Liver (tissue), 9 donors: ENCODE measurements around the gene MYO15A. TPM values are rescaled to one million over a fixed set of nuclear protein-coding genes. Genes with fewer than 3 reads are reported as not detected.

ENCODE experiments used
- DNase-seq: peaks from one replicate; pipeline ENCODE4 v3.0.0-alpha.2; 2017; ENCODE audit warnings: low spot score
- H3K27ac ChIP-seq, 2 donors: one replicate each; pipeline ENCODE4 v1.7.0; 2013; ENCODE audit warnings: inconsistent platforms in 2 of 2, low read length in 2 of 2, control low read depth in 1 of 2, low read depth in 1 of 2, mild to moderate bottlenecking in 1 of 2
- H3K27me3 ChIP-seq, 4 donors: one replicate each; pipeline versions ENCODE4 v1.6.1 to v1.7.0; 2013; ENCODE audit warnings: low read length in 3 of 4, inconsistent platforms in 1 of 4, mild to moderate bottlenecking in 1 of 4, moderate library complexity in 1 of 4; ENCODE audit not compliant: control insufficient read depth in 4 of 4, insufficient read depth in 4 of 4
- H3K36me3 ChIP-seq, 4 donors: one replicate each; pipeline versions ENCODE4 v1.6.1 to v1.7.0; 2013; ENCODE audit warnings: low read length in 3 of 4, mild to moderate bottlenecking in 3 of 4, low read depth in 1 of 4, moderate library complexity in 1 of 4; ENCODE audit not compliant: control insufficient read depth in 4 of 4, insufficient read depth in 3 of 4
- H3K4me1 ChIP-seq, 4 donors: one replicate each; pipeline versions ENCODE4 v1.6.1 to v1.7.0; 2013; ENCODE audit warnings: low read length in 3 of 4, mild to moderate bottlenecking in 3 of 4, moderate library complexity in 1 of 4; ENCODE audit not compliant: control insufficient read depth in 4 of 4, insufficient read depth in 4 of 4
- H3K4me3 ChIP-seq, 3 donors: one replicate each; pipeline versions ENCODE4 v1.6.1 to v1.7.0; 2013; ENCODE audit warnings: low read length in 3 of 3, control low read depth in 1 of 3, low read depth in 1 of 3, mild to moderate bottlenecking in 1 of 3
- H3K9ac ChIP-seq, 2 donors: one replicate each; pipeline ENCODE4 v1.7.0; 2013; ENCODE audit warnings: low read length in 2 of 2, mild to moderate bottlenecking in 2 of 2, moderate library complexity in 2 of 2, control low read depth in 1 of 2, low read depth in 1 of 2
- H3K9me3 ChIP-seq, 4 donors: one replicate each; pipeline versions ENCODE4 v1.6.1 to v1.7.0; 2013; ENCODE audit warnings: low read length in 3 of 4; ENCODE audit not compliant: control insufficient read depth in 4 of 4
- ATF3 ChIP-seq: IDR thresholded peaks from 2 replicates; pipeline ENCODE4 v1.6.1; 2016; ENCODE audit warnings: antibody characterized with exemption
- CTCF ChIP-seq: fragments of 150-350 bp; IDR thresholded peaks from 2 replicates; pipeline ENCODE4 v1.5.1; 2017; ENCODE audit warnings: improper control_type of control experiment, low read depth, low read length; ENCODE audit not compliant: missing input control
- EGR1 ChIP-seq, 2 donors: IDR thresholded peaks; 2 replicates each; pipeline ENCODE4 v1.6.1; 2016 to 2018; ENCODE audit warnings: antibody characterized with exemption in 2 of 2, low read depth in 2 of 2
- FOXA2 ChIP-seq: IDR thresholded peaks from 2 replicates; pipeline ENCODE4 v1.6.1; 2016; ENCODE audit warnings: antibody characterized with exemption
- HNF4A ChIP-seq, 2 donors: conservative IDR thresholded peaks; 2 replicates each; pipeline ENCODE4 v1.6.1; 2016; ENCODE audit warnings: antibody characterized with exemption in 2 of 2, mild to moderate bottlenecking in 2 of 2
- HNF4G ChIP-seq: IDR thresholded peaks from 2 replicates; pipeline ENCODE4 v1.6.1; 2016; ENCODE audit warnings: antibody characterized with exemption
- JUND ChIP-seq, 2 donors: IDR thresholded peaks; 2 replicates each; pipeline ENCODE4 v1.6.1; 2016; ENCODE audit warnings: antibody characterized with exemption in 2 of 2
- RAD21 ChIP-seq, 2 donors: IDR thresholded peaks; 2 replicates each; pipeline ENCODE4 v1.6.1; 2016; ENCODE audit warnings: antibody characterized with exemption in 2 of 2, mild to moderate bottlenecking in 2 of 2
- RXRA ChIP-seq, 2 donors: IDR thresholded peaks; 2 replicates each; pipeline ENCODE4 v1.6.1; 2017 to 2018; ENCODE audit warnings: antibody characterized with exemption in 2 of 2, mild to moderate bottlenecking in 1 of 2
- SP1 ChIP-seq: IDR thresholded peaks from 2 replicates; pipeline ENCODE4 v1.6.1; 2018; ENCODE audit warnings: antibody characterized with exemption, mild to moderate bottlenecking
- YY1 ChIP-seq: IDR thresholded peaks from 2 replicates; pipeline ENCODE4 v1.6.1; 2016; ENCODE audit warnings: antibody characterized with exemption, mild to moderate bottlenecking
- WGBS: extraction: QIAGEN DNeasy Blood & Tissue Kit; methylation state at CpG from one replicate; pipeline ENCODE4 v1.1.7; 2013; 5-methylcytosine and 5-hydroxymethylcytosine counted together
- polyA plus RNA-seq, 2 donors: library from polyadenylated mRNA; stranded (reverse) in 1 of 2; unstranded in 1 of 2; fragments of 200-250 nt in 1 of 2; fragments of >200 nt in 1 of 2; fragmentation: Nextera tagmentation in 1 of 2; extraction: Ambion mirVana in 1 of 2; gene quantifications; one replicate each; pipeline versions ENCODE4 v1.2.1 to v1.2.3, GENCODE V29; 2013 to 2015
- total RNA-seq, 2 donors: library from RNA; depleted of rRNA; stranded (reverse); fragments of >200 nt; gene quantifications; one replicate each; pipeline ENCODE4 v1.2.3, GENCODE V29; 2014
- TF ChIP-seq, protein P1 (sequence below): IDR thresholded peaks from 2 replicates; pipeline ENCODE4 v1.6.1; 2016; ENCODE audit warnings: antibody characterized with exemption, mild to moderate bottlenecking
- donor health status: healthy.
- donor health status: healthy.
- donor health status: healthy.
- donor health status: healthy.
- donor health status: healthy.

Gene MYO15A
- total and polyA plus RNA-seq, 4 donors: 0.15 to 2.9 (median 0.97) TPM

DNA sequence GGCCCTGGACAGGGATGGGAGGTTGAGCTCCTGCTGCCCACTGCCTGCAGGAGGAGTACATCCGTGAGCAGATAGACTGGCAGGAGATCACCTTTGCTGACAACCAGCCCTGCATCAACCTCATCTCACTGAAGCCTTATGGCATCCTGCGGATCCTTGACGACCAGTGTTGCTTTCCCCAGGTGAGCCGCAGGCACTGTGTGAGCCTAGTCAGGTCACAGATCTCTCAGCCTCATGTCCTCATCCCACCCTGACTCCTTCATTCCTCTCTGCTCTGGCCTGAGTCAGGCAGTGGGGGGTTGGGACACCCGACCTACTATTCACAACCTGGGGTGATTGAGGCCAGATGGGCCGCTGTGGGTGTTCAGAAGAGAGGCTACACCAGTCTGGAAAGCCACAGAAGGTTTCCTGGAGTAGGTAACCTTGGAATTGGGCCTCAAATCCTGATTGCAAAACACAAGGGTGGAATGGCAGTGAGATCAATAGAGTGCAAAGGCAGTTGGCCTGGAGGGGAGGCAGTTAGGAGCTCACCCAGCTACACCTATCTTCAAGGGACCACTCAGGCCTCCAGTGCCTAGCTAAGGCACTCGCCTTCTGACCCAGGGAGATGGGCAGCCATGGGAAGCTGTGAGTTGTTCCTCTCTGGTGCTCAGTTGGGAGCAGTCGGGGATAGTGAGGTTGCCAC is 29.7 kb downstream of the MYO15A start:
- peak; percentile 43 for DNase-seq
- Histone ChIP-seq H3K36me3 (no peaks in the 10 kb centered on the region), H3K4me3 (peak overlapping the region in 1 of 3 donors; percentile 5), H3K9me3 (no peaks in the 10 kb centered on the region), H3K27ac (peak overlapping the region; percentile 84 to 88), H3K9ac (peak overlapping the region in 1 of 2 donors; percentile 18), H3K27me3 (no peaks in the 10 kb centered on the region), H3K4me1 (peaks cover 8 to 42% (median 36%) of the 10 kb centered on the region in 4 donors)
- peak in 1 of 2 donors; percentile 73 for TF ChIP-seq JUND (IDR thresholded peaks at IDR 0.05)
- TF ChIP-seq HNF4A (conservative IDR thresholded peaks at IDR 0.05): peak; percentile 93 to 96
- TF ChIP-seq YY1: peak; percentile 83
- TF ChIP-seq, protein P1, sequence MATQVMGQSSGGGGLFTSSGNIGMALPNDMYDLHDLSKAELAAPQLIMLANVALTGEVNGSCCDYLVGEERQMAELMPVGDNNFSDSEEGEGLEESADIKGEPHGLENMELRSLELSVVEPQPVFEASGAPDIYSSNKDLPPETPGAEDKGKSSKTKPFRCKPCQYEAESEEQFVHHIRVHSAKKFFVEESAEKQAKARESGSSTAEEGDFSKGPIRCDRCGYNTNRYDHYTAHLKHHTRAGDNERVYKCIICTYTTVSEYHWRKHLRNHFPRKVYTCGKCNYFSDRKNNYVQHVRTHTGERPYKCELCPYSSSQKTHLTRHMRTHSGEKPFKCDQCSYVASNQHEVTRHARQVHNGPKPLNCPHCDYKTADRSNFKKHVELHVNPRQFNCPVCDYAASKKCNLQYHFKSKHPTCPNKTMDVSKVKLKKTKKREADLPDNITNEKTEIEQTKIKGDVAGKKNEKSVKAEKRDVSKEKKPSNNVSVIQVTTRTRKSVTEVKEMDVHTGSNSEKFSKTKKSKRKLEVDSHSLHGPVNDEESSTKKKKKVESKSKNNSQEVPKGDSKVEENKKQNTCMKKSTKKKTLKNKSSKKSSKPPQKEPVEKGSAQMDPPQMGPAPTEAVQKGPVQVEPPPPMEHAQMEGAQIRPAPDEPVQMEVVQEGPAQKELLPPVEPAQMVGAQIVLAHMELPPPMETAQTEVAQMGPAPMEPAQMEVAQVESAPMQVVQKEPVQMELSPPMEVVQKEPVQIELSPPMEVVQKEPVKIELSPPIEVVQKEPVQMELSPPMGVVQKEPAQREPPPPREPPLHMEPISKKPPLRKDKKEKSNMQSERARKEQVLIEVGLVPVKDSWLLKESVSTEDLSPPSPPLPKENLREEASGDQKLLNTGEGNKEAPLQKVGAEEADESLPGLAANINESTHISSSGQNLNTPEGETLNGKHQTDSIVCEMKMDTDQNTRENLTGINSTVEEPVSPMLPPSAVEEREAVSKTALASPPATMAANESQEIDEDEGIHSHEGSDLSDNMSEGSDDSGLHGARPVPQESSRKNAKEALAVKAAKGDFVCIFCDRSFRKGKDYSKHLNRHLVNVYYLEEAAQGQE: peak; percentile 76
- TF ChIP-seq RAD21 (IDR thresholded peaks at IDR 0.05): peak; percentile 28 to 55
- no peak for TF ChIP-seq EGR1 (IDR thresholded peaks at IDR 0.05; ENCODE audit: low read depth in 2 of 2)
- no peak for TF ChIP-seq ATF3
- peak; percentile 69 for TF ChIP-seq HNF4G
- peak; percentile 26 for TF ChIP-seq FOXA2
- TF ChIP-seq RXRA (IDR thresholded peaks at IDR 0.05): peak; percentile 97 to 98
- peak; percentile 93 for TF ChIP-seq SP1
- 47% methylated on average over 8 of the region's 8 CpGs for WGBS

- no peaks in the 10 kb centered on the region for H3K27me3 ChIP-seq
- peak overlapping the region; percentile 84 to 88 for H3K27ac ChIP-seq
- no peak for DNase-seq
- no peak overlapping the region for H3K4me3 ChIP-seq
- H3K4me1 ChIP-seq: peaks cover 8 to 42% (median 36%) of the 10 kb centered on the region in 4 donors
- no peak overlapping the region for H3K9ac ChIP-seq
- no peaks in the 10 kb centered on the region for H3K9me3 ChIP-seq
- H3K36me3 ChIP-seq: no peaks in the 10 kb centered on the region
- WGBS: 96% methylated on average over 2 of the region's 2 CpGs
- TF ChIP-seq RAD21 (IDR thresholded peaks at IDR 0.05) (no peak), RXRA (IDR thresholded peaks at IDR 0.05) (no peak), EGR1 (IDR thresholded peaks at IDR 0.05; ENCODE audit: low read depth in 2 of 2) (no peak), CTCF (no peak), JUND (IDR thresholded peaks at IDR 0.05) (no peak), ATF3 (no peak), HNF4A (conservative IDR thresholded peaks at IDR 0.05) (no peak)
- TF ChIP-seq, protein P1: no peak
Measured at GRCh38 chr17:18139092-18139491, 30.5 kb downstream of the MYO15A start.
